Measurements from ENCODE around the gene DKK3.

DNA sequence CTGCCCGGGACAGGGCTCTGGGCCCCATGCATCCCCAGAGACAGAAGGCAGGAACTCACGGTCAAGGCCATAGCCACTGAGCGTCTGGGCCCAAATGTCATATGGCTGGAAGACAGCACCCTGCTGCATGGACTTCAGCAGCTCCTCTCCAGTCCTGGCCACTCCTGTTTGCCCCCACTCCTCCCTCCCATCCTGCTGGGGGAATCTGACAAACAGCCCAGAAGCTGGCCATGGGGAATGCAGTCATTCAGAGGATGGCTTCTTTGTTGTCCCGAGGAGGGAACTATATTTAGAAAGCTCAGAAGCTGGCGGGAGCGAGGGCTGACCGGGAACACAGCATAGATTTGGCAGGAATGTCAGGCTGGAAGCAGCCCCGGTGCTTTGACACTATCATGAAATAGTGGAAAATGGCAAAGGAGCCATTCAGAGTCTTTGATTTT, 35.0 kb downstream of the DKK3 start:
- no peak for TF ChIP-seq POLR2A (IDR thresholded peaks at IDR 0.05; ENCODE audit: low read depth, low read length)
- no peak for TF ChIP-seq POLR2AphosphoS5 (IDR thresholded peaks at IDR 0.05; ENCODE audit: low read depth, low read length)
- TF ChIP-seq TAF1 (IDR thresholded peaks at IDR 0.05; ENCODE audit: low read depth, low read length) = no peak
- TF ChIP-seq SPI1 (IDR thresholded peaks at IDR 0.05; ENCODE audit: low read depth, low read length) = no peak
- TF ChIP-seq PAX5 (IDR thresholded peaks at IDR 0.05; ENCODE audit: insufficient read depth, low read length, severe bottlenecking) = no peak
- TF ChIP-seq POU2F2 (IDR thresholded peaks at IDR 0.05; ENCODE audit: low read depth, low read length) = no peak
